Parathyroid adenoma (tissue), 2 donors: ENCODE measurements around the gene USP26.

Experiments used
- H2AFZ ChIP-seq: fragments of 300-600 bp; sonication (generic); one replicate; pipeline ENCODE4 v1.7.0; 2017; ENCODE audit warnings: antibody characterized with exemption, mild to moderate bottlenecking
- H3K27ac ChIP-seq: fragments of 300-600 bp; sonication (generic); one replicate; pipeline ENCODE4 v1.7.0; 2017
- H3K27me3 ChIP-seq: fragments of 300-600 bp; sonication (generic); one replicate; pipeline ENCODE4 v1.7.0; 2017; ENCODE audit warnings: low read length; ENCODE audit not compliant: control insufficient read depth, insufficient read depth
- H3K36me3 ChIP-seq: fragments of 300-600 bp; sonication (generic); one replicate; pipeline ENCODE4 v1.7.0; 2017; ENCODE audit warnings: low read length; ENCODE audit not compliant: control insufficient read depth, insufficient read depth
- H3K4me1 ChIP-seq: fragments of 300-600 bp; sonication (generic); one replicate; pipeline ENCODE4 v1.7.0; 2017; ENCODE audit warnings: control low read depth
- H3K4me2 ChIP-seq: fragments of 300-600 bp; sonication (generic); one replicate; pipeline ENCODE4 v1.7.0; 2017; ENCODE audit warnings: low read length
- H3K4me3 ChIP-seq: fragments of 300-600 bp; sonication (generic); one replicate; pipeline ENCODE4 v1.7.0; 2017; ENCODE audit warnings: low read depth, low read length
- H3K79me2 ChIP-seq: fragments of 300-600 bp; sonication (generic); one replicate; pipeline ENCODE4 v1.7.0; 2017; ENCODE audit warnings: control low read depth
- H3K9ac ChIP-seq: fragments of 300-600 bp; sonication (generic); one replicate; pipeline ENCODE4 v1.7.0; 2017; ENCODE audit warnings: mild to moderate bottlenecking
- H3K9me3 ChIP-seq: fragments of 300-600 bp; sonication (generic); one replicate; pipeline ENCODE4 v1.7.0; 2017; ENCODE audit warnings: low read length; ENCODE audit not compliant: control insufficient read depth
- CTCF ChIP-seq: fragments of 300-600 bp; sonication (generic); IDR thresholded peaks from one replicate; pipeline ENCODE4 v1.7.0; 2017; ENCODE audit warnings: antibody characterized with exemption, mild to moderate bottlenecking
- donor health status: primary hyperparathyroidism.

USP26 gene

GRCh38 chrX:133072566-133072965 is 24.3 kb downstream of the USP26 start:
- Histone ChIP-seq H3K27me3 (no peaks in the 10 kb centered on the region), H3K4me3 (no peak overlapping the region), H3K9ac (no peak overlapping the region), H3K36me3 (no peaks in the 10 kb centered on the region), H3K79me2 (no peaks in the 10 kb centered on the region), H3K27ac (no peak overlapping the region), H2AFZ (no peak overlapping the region), H3K4me1 (no peaks in the 10 kb centered on the region), H3K9me3 (no peaks in the 10 kb centered on the region), H3K4me2 (no peak overlapping the region)
- TF ChIP-seq CTCF: no peak

- no peak overlapping the region for H3K27ac ChIP-seq
- H3K27me3 ChIP-seq: no peaks in the 10 kb centered on the region
- no peak overlapping the region for H3K4me2 ChIP-seq
- no peak overlapping the region for H2AFZ ChIP-seq
- no peaks in the 10 kb centered on the region for H3K4me1 ChIP-seq
- no peaks in the 10 kb centered on the region for H3K9me3 ChIP-seq
- no peak overlapping the region for H3K9ac ChIP-seq
- no peaks in the 10 kb centered on the region for H3K36me3 ChIP-seq
- no peaks in the 10 kb centered on the region for H3K79me2 ChIP-seq
- H3K4me3 ChIP-seq: no peak overlapping the region
- TF ChIP-seq CTCF: no peak
Observed at GRCh38 chrX:133068461-133068860, 28.4 kb downstream of the USP26 start.

- Histone ChIP-seq H3K4me1 (no peaks in the 10 kb centered on the region), H3K79me2 (no peaks in the 10 kb centered on the region), H3K27me3 (no peaks in the 10 kb centered on the region), H3K9ac (no peak overlapping the region), H3K4me3 (no peak overlapping the region), H2AFZ (no peak overlapping the region), H3K4me2 (no peak overlapping the region), H3K36me3 (no peaks in the 10 kb centered on the region), H3K9me3 (no peaks in the 10 kb centered on the region), H3K27ac (no peak overlapping the region)
- TF ChIP-seq CTCF: no peak
Observed at GRCh38 chrX:133056341-133056740, 40.6 kb downstream of the USP26 start.

- Histone ChIP-seq H3K79me2 (no peaks in the 10 kb centered on the region), H3K36me3 (no peaks in the 10 kb centered on the region), H3K4me1 (no peaks in the 10 kb centered on the region), H3K27me3 (no peaks in the 10 kb centered on the region), H3K4me2 (no peak overlapping the region), H3K9me3 (no peaks in the 10 kb centered on the region), H3K9ac (no peak overlapping the region), H3K27ac (no peak overlapping the region), H3K4me3 (no peak overlapping the region), H2AFZ (no peak overlapping the region)
- no peak for TF ChIP-seq CTCF
Observed at GRCh38 chrX:133054761-133055405, 42.0 kb downstream of the USP26 start.

- H3K4me2 ChIP-seq: no peak overlapping the region
- TF ChIP-seq CTCF: no peak
- H3K9ac ChIP-seq: no peak overlapping the region
- no peak overlapping the region for H2AFZ ChIP-seq
- H3K27me3 ChIP-seq: no peaks in the 10 kb centered on the region
- H3K36me3 ChIP-seq: no peaks in the 10 kb centered on the region
- H3K4me3 ChIP-seq: no peak overlapping the region
- no peaks in the 10 kb centered on the region for H3K4me1 ChIP-seq
- H3K27ac ChIP-seq: no peak overlapping the region
- H3K9me3 ChIP-seq: no peaks in the 10 kb centered on the region
- no peaks in the 10 kb centered on the region for H3K79me2 ChIP-seq
Observed at GRCh38 chrX:133053861-133054598, 42.9 kb downstream of the USP26 start.
